Dendritic cell treated with granulocyte-macrophage colony-stimulating factor and Interleukin-4, amounts not matched to agents 40 ng/mL and 50 ng/mL, for 4 days (primary cell): Measurements from ENCODE around the gene RNF220.
A peak's percentile ranks its signal among the peaks of the same experiment; 100 is the strongest.

Source experiments
- H3K27ac Mint-ChIP-seq: one replicate; pipeline ENCODE4 v1.8.0; 2022; ENCODE audit warnings: mild to moderate bottlenecking, mixed read lengths
- H3K27me3 Mint-ChIP-seq: one replicate; pipeline ENCODE4 v1.8.0; 2022; ENCODE audit warnings: mild to moderate bottlenecking, mixed read lengths
- H3K36me3 Mint-ChIP-seq: one replicate; pipeline ENCODE4 v1.8.0; 2022; ENCODE audit warnings: low read depth, mixed read lengths
- H3K4me1 Mint-ChIP-seq: one replicate; pipeline ENCODE4 v1.8.0; 2022; ENCODE audit warnings: low read depth, mixed read lengths
- H3K4me3 Mint-ChIP-seq: one replicate; pipeline ENCODE4 v1.8.0; 2022; ENCODE audit warnings: mild to moderate bottlenecking, moderate library complexity, mixed read lengths
- H3K9me3 Mint-ChIP-seq: one replicate; pipeline ENCODE4 v1.8.0; 2022; ENCODE audit warnings: mixed read lengths
- intact Hi-C: fragments of 100-400 bp; cut with micrococcal nuclease; formaldehyde crosslinking; loops from one replicate; pipeline ENCODE4 v1.15.0; 2022

The RNF220 gene

DNA sequence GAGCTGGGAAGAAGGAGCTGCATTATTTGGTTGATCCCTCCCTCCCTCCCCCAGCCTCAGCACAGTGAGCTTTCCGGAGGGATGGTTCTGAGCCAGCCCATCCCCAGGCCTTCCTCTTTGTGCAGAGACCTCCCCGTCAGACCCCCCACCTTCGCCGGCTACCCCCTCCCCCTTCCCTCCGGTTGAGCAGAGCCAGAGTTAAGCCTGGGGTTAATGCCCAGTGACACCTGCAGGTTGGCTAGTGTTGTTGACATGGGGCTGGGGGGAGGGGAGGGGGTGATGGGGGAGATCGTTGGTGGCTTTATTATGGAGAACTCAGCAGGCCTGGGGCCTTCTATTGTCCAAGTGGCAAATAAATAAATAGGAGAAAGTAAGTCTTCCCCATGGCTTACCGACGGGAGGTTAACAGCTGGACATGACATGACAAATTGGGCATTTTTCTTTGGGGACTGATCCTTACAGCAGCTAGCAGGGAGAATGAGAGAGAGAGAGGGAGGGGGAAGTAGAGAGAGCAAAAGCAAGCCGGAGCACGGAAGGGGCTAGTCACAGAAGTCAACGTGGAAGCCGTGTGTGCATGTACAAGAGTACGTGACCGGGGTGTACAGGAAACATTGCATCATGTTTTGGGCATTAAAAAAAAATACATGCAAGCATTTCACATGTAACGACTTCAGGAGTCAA is 138.1 kb downstream of the RNF220 start:
- Mint-ChIP-seq H3K4me3 (no peak overlapping the region), H3K9me3 (no peaks in the 10 kb centered on the region), H3K27me3 (peaks cover 9% of the 10 kb centered on the region), H3K36me3 (no peaks in the 10 kb centered on the region), H3K27ac (no peak overlapping the region), H3K4me1 (peaks cover 9% of the 10 kb centered on the region)
- intact Hi-C loops, result no loop called here

DNA sequence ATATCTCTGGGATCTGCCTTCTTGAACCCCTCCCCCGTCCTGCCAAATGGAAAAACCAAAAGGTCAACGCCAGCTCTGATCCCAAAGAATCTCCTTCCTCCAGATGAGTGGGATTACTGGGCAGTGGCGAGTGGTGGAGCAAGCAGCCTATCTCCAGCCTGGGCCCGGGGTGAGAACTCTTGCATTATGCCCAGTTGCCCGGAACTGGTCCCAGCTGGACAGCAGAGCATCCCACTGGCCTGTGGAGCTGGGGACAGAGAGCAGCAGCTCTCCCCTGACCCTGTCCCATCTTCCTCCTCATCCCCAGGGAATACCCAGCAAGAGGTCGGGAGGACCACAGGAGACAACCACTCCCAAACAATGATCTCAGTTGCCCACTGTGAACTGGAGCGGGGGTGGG is 138.7 kb downstream of the RNF220 start:
- Mint-ChIP-seq H3K27me3 (peaks cover 9% of the 10 kb centered on the region), H3K4me3 (no peak overlapping the region), H3K36me3 (no peaks in the 10 kb centered on the region), H3K27ac (no peak overlapping the region), H3K9me3 (no peaks in the 10 kb centered on the region), H3K4me1 (peaks cover 10% of the 10 kb centered on the region)
- intact Hi-C loops, result no loop called here

DNA sequence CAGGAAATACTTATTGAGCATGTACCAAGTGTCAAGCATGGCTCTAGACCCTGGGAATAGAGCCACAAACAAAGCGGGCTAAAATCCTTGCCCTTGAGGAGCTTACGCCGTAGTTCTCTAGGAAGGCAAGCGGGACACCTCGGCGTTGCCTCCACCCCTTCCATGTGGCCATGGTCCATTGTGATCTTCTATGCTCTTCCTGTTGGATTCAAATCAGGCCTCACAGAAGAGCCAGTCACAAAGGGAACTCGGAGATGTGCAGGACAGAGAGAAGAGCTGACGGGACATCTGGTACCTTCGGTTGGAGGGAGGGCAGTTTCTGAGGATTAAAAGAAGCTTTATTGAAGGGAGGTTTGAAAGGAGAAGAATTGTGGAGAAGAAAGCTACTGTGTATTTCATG is 139.9 kb downstream of the RNF220 start:
- peaks cover 8% of the 10 kb centered on the region for H3K27me3 Mint-ChIP-seq
- no peaks in the 10 kb centered on the region for H3K9me3 Mint-ChIP-seq

DNA sequence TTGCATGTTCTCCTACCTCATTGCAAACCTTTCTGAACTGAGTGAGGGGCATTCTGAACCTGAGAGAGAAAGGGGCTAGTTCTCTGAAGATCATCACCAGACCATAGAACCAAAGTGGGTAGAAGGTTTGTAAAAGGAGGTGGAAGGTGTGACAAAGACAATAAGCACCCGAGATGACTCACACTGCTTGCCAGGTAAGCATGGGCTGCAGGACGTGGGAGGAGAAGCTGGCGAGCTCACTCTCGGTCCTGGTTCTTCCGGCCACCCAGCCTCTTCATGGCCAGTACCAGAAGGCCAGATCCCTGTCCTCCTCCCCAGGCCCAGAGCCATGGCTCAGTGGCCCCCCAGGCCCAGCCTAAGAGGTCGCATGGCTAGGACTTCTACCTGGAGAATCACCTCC is 140.9 kb downstream of the RNF220 start:
- intact Hi-C loops, result no loop called here
- peaks cover 6% of the 10 kb centered on the region for H3K27me3 Mint-ChIP-seq
- H3K27ac Mint-ChIP-seq, result no peak overlapping the region
- H3K9me3 Mint-ChIP-seq, result no peaks in the 10 kb centered on the region
- H3K36me3 Mint-ChIP-seq, result no peaks in the 10 kb centered on the region
- no peak overlapping the region for H3K4me3 Mint-ChIP-seq
- H3K4me1 Mint-ChIP-seq, result peaks cover 21% of the 10 kb centered on the region

More for the DNA sequence above, 139.9 kb downstream of the RNF220 start:
- Mint-ChIP-seq H3K27ac (no peak overlapping the region), H3K4me3 (no peak overlapping the region), H3K4me1 (peaks cover 21% of the 10 kb centered on the region), H3K36me3 (no peaks in the 10 kb centered on the region)
- intact Hi-C loops, result no loop called here

DNA sequence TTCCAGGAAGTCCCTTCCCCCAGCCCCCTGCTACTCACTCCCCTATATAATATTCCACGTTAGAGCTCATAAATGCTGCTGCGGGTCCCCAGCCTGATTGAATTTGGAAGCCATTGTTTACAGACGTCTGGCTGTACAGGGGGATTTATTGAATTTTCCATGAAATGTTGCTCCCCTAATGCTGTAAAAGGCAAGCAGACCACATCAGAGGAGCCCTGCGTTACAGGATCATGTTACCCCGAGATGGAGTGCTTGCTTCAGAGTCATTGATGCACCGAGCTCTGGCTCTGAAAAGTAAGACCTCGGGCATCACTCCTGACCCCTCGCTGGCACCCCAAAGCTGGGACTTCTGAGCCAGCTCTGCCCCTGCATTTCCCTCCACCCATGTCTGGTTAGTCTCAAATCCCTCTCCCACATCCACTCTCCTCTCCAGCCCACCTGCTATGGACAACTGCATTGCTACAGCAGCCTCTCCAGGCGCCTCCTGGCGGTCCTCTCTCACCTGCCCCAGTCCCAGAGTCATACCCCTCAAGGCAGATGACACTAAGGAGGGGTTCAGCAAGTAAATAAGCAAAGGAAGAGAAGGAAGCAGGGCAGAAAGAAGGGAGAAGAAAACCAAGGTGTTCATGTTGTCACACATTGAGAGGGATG is 141.5 kb downstream of the RNF220 start:
- no peaks in the 10 kb centered on the region for H3K9me3 Mint-ChIP-seq
- H3K4me1 Mint-ChIP-seq, result peaks cover 22% of the 10 kb centered on the region
- H3K36me3 Mint-ChIP-seq, result no peaks in the 10 kb centered on the region
- H3K27ac Mint-ChIP-seq, result no peak overlapping the region
- peaks cover 6% of the 10 kb centered on the region for H3K27me3 Mint-ChIP-seq
- intact Hi-C loops, result no loop called here
- H3K4me3 Mint-ChIP-seq, result no peak overlapping the region

DNA sequence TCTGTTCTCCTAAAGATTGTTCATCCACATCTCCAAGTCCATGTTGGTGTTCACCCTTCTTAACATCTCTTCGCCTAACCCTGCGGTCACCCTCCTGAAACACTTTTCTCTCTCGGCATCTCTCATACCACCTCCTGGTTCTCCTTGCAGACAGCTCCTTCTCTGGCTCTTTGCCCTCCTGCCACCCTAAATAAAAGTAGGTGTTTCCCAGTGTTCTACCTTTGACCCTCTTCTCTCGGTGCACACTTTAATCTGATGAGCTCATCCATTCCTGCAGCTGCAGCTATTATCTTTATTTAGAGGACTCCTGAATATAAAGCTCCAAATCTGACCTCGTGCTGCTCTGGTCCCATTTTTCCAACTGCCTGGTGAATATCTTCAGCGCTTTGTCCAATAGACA is 142.3 kb downstream of the RNF220 start:
- H3K4me1 Mint-ChIP-seq, result peaks cover 26% of the 10 kb centered on the region
- no peak overlapping the region for H3K4me3 Mint-ChIP-seq
- peaks cover 6% of the 10 kb centered on the region for H3K27me3 Mint-ChIP-seq
- no peak overlapping the region for H3K27ac Mint-ChIP-seq
- no peaks in the 10 kb centered on the region for H3K9me3 Mint-ChIP-seq
- intact Hi-C loops, result no loop called here
- no peaks in the 10 kb centered on the region for H3K36me3 Mint-ChIP-seq

DNA sequence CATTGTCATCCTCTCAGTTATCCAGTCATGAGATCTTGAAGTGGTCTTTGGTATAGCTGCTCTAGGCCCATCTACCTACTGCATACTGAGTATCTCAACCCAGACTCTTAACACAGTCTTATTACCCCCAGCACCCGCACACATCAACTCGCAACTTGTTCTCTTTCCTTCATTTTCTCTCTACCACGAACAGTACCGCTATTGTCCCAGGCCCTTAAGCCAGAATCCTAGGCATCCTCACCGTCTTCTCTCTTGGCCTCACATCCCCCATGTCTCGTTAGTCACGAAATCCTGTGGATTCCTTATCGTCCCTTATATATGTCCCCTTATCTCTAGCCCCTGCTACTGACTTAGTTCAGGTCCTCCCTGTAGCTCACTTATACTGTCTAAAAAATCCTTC is 142.8 kb downstream of the RNF220 start:
- peaks cover 6% of the 10 kb centered on the region for H3K27me3 Mint-ChIP-seq
- H3K4me1 Mint-ChIP-seq, result peaks cover 26% of the 10 kb centered on the region
- H3K27ac Mint-ChIP-seq, result no peak overlapping the region
- no peaks in the 10 kb centered on the region for H3K9me3 Mint-ChIP-seq
- intact Hi-C loops, result no loop called here
- H3K36me3 Mint-ChIP-seq, result no peaks in the 10 kb centered on the region
- no peak overlapping the region for H3K4me3 Mint-ChIP-seq

DNA sequence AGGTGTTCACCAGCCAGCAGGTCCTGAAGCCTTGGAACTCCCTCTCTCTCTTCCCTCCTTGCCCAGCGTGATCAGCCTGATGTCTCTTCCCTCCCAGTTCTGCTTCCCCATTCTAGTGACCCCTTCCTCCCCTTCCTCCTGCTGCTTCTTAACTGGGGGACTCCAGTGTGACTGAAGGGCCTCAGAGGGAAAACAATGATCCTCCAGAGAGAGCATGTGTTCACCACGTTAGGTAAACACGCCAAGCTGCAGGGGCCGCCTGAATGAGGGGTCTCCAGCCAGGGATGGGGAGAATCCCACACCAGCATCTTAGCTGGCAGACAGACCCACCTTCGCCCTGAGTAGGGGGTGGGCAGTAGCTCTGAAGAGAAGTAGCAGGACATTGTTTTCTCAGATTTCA is 144.5 kb downstream of the RNF220 start:
- peaks cover 6% of the 10 kb centered on the region for H3K27me3 Mint-ChIP-seq

DNA sequence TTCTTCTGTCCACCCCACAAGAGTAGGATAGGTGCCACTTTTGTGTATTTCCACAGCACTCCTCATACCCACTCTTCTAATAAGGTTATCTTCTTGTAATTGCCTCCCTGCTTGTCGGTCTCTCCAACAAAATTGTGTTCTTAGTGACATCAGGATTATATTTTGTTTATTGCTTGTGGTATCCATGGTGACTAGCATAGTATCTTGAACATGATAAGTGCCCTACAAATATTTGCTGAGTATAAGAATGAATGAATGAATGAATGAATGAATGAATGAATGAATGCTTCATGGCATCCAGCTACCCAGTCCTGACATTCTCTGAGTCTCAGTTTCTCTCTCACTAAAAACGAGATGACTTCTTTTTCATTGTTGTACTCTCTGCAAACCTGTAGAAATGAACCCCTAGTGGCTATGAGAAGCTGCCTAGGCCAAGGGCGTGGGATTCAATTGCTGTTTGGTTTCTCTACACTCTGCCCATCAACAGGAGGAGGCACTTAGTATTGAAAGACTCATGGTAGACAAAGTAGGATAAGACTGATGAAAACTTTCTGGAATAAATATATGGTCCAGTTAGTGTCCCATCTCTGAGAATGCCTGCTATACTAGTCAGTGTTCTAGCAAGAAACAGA is 148.2 kb downstream of the RNF220 start:
- Mint-ChIP-seq H3K27ac (peak overlapping the region; percentile 11), H3K36me3 (no peaks in the 10 kb centered on the region), H3K4me1 (peaks cover 40% of the 10 kb centered on the region), H3K27me3 (peaks cover 3% of the 10 kb centered on the region), H3K4me3 (no peak overlapping the region), H3K9me3 (no peaks in the 10 kb centered on the region)
- intact Hi-C loops, result no loop called here

More for the DNA sequence above, 144.5 kb downstream of the RNF220 start:
- H3K4me3 Mint-ChIP-seq, result no peak overlapping the region
- H3K36me3 Mint-ChIP-seq, result no peaks in the 10 kb centered on the region
- intact Hi-C loops, result no loop called here
- H3K27ac Mint-ChIP-seq, result peak overlapping the region; percentile 6
- H3K9me3 Mint-ChIP-seq, result no peaks in the 10 kb centered on the region
- peaks cover 17% of the 10 kb centered on the region for H3K4me1 Mint-ChIP-seq

DNA sequence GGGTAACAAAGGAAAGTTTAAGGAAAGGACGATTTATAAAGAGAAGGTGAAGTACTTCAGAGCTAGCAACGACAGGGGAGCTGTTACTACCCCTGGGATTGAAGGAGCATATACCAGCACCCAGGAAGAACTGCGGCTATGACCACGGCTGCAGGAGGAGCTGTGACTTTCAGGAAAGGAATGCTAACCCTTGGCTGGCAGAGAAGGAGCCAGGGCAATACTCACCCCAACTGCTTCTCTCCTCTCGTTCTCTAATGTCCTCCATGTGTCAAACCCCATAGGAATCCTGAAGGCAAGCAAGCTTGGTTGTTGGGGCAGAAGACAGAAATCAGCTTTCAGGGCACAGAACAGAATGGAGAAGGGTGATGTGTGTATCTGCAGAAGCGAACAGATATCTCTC is 148.7 kb downstream of the RNF220 start:
- Mint-ChIP-seq H3K4me1 (peaks cover 39% of the 10 kb centered on the region), H3K36me3 (no peaks in the 10 kb centered on the region), H3K27me3 (peaks cover 3% of the 10 kb centered on the region), H3K9me3 (no peaks in the 10 kb centered on the region), H3K4me3 (no peak overlapping the region), H3K27ac (no peak overlapping the region)
- intact Hi-C loops, result no loop called here

DNA sequence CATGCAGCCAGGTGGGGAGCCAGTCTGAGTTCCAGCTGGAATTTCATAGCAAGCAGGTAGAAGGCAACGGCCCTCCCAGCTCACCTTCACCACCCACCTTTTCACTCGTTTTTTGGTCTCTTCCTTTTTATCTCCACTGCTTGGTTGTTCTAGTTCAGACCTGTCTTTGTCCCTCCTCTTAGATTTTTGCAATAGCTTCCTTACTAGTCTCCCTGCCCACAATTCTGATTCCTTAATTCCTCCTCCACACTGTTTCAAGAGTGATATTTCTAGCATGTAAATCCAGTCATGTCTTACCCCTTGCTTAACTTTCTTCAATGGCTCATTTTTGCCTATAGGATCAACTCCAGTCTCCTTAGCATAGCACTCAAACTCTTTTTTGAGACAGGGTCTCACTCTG is 149.7 kb downstream of the RNF220 start:
- Mint-ChIP-seq H3K4me3 (no peak overlapping the region), H3K36me3 (no peaks in the 10 kb centered on the region), H3K27ac (no peak overlapping the region), H3K27me3 (peaks cover 3% of the 10 kb centered on the region), H3K9me3 (no peaks in the 10 kb centered on the region), H3K4me1 (peaks cover 30% of the 10 kb centered on the region)
- intact Hi-C loops, result no loop called here

DNA sequence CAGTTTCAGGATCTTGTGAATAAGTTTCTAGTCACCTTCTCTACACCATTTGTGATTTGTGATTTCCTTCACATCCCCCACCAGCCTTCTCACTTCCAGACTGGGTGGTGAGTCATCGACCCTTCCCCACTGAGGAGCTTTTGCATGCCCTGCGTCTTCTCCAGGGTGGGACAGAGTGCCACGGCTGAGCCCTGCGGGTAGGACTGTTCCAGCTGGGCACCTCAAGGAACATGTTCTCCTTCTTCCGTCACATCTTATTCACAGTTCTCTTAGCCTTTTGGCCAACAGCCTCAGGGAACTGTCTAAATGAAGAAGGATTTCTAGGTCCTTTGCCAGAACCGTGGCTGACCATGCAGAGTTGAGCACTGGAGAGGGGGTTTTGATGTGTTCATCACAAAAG is 152.7 kb downstream of the RNF220 start:
- no peaks in the 10 kb centered on the region for H3K36me3 Mint-ChIP-seq
- no peak overlapping the region for H3K27ac Mint-ChIP-seq
- intact Hi-C loops, result no loop called here
- H3K4me3 Mint-ChIP-seq, result no peak overlapping the region
- peaks cover 3% of the 10 kb centered on the region for H3K27me3 Mint-ChIP-seq
- H3K9me3 Mint-ChIP-seq, result no peaks in the 10 kb centered on the region
- H3K4me1 Mint-ChIP-seq, result peaks cover 23% of the 10 kb centered on the region

DNA sequence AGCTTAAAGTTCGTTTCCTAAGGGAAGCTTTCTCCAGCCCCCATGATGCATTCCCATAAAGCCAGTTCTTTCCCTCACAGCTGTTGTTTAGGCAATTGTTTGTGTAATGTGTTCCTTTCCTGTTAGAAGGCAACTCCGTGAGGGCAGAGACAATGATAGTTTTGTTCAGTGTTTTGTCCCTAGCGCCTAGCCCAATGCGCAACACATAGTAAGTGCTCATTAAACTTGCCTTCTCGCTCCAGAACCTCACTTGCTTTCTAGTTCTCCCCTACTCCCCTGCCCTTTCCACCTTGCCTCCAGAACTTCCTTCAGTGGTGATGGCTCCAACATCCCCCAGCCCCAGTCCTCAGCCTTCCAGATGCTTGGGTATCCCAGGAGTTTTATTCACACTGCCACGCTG is 153.8 kb downstream of the RNF220 start:
- H3K9me3 Mint-ChIP-seq, result no peaks in the 10 kb centered on the region
- peaks cover 23% of the 10 kb centered on the region for H3K4me1 Mint-ChIP-seq
- intact Hi-C loops, result no loop called here
- H3K27ac Mint-ChIP-seq, result no peak overlapping the region
- no peak overlapping the region for H3K4me3 Mint-ChIP-seq
- H3K27me3 Mint-ChIP-seq, result no peaks in the 10 kb centered on the region
- no peaks in the 10 kb centered on the region for H3K36me3 Mint-ChIP-seq

DNA sequence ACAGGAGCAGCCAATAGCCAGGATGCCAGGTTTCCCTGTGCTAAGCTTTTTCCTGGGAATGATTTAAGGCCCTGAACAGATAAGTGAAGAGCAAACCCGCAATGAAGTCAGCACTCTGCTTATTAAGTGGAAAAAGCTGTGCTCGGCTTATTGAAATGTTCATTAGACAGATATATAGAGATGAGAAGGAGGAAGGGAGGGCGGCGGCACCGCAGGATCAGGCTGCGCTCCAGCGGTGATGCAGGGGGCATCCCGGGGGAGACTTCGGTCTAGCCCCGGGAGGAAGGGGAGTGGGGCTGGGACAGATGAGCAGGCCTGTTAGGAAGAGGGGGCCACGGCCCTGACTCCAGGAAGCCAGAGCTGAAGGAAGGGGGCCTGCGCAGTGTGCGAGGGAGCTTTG is 154.3 kb downstream of the RNF220 start:
- no peaks in the 10 kb centered on the region for H3K36me3 Mint-ChIP-seq
- intact Hi-C loops, result no loop called here
- H3K4me3 Mint-ChIP-seq, result no peak overlapping the region
- no peak overlapping the region for H3K27ac Mint-ChIP-seq
- no peaks in the 10 kb centered on the region for H3K9me3 Mint-ChIP-seq
- peaks cover 23% of the 10 kb centered on the region for H3K4me1 Mint-ChIP-seq
- no peaks in the 10 kb centered on the region for H3K27me3 Mint-ChIP-seq
